Chondrocyte (in vitro differentiated cells): Measurements from ENCODE around the gene PDE4D. TPM values are rescaled to one million over a fixed set of nuclear protein-coding genes. Genes with fewer than 3 reads are reported as not detected.

ENCODE experiments used
- DNase-seq: peaks from one replicate; pipeline ENCODE4 v3.0.0; 2021; ENCODE audit warnings: mixed read lengths, low spot score
- H3K27ac Mint-ChIP-seq: one replicate; pipeline ENCODE4 v1.8.0; 2021; ENCODE audit warnings: mild to moderate bottlenecking, moderate library complexity, mixed read lengths; ENCODE audit not compliant: unreplicated experiment
- H3K27me3 Mint-ChIP-seq: 2 replicates; pipeline ENCODE4 v1.8.0; 2021; ENCODE audit warnings: low read depth, mixed read lengths
- H3K36me3 Mint-ChIP-seq: 2 replicates; pipeline ENCODE4 v1.8.0; 2021; ENCODE audit warnings: low read depth, mixed read lengths
- H3K4me1 Mint-ChIP-seq: 2 replicates; pipeline ENCODE4 v1.8.0; 2021; ENCODE audit warnings: low read depth, mild to moderate bottlenecking, mixed read lengths
- H3K4me3 Mint-ChIP-seq: one replicate; pipeline ENCODE4 v1.8.0; 2021; ENCODE audit warnings: mild to moderate bottlenecking, moderate library complexity, mixed read lengths; ENCODE audit not compliant: unreplicated experiment
- H3K9me3 Mint-ChIP-seq: 2 replicates; pipeline ENCODE4 v1.8.0; 2021; ENCODE audit warnings: low read depth, mixed read lengths
- total RNA-seq: library from RNA; stranded (reverse); gene quantifications from 3 replicates; pipeline ENCODE4 v1.2.1, GENCODE V29; 2021
- TF ChIP-seq, protein P1 (sequence below): fragments of 200-600 bp; sonication (generic); IDR thresholded peaks from 2 replicates; pipeline ENCODE4 v1.5.0; 2021; ENCODE audit warnings: antibody characterized with exemption, mild to moderate bottlenecking, moderate library complexity

Gene PDE4D
- total RNA-seq, 1 donor from 2014 or later: 21.1 TPM

GRCh38 chr5:58967597-58968281 lies 925.8 kb downstream of the PDE4D start:
- H3K9me3 Mint-ChIP-seq: no peaks in the 10 kb centered on the region
- peaks cover 16% of the 10 kb centered on the region for H3K4me1 Mint-ChIP-seq
- no peaks in the 10 kb centered on the region for H3K27me3 Mint-ChIP-seq
- no peak for DNase-seq
- peaks cover 2% of the 10 kb centered on the region for H3K36me3 Mint-ChIP-seq
- TF ChIP-seq, protein P1, sequence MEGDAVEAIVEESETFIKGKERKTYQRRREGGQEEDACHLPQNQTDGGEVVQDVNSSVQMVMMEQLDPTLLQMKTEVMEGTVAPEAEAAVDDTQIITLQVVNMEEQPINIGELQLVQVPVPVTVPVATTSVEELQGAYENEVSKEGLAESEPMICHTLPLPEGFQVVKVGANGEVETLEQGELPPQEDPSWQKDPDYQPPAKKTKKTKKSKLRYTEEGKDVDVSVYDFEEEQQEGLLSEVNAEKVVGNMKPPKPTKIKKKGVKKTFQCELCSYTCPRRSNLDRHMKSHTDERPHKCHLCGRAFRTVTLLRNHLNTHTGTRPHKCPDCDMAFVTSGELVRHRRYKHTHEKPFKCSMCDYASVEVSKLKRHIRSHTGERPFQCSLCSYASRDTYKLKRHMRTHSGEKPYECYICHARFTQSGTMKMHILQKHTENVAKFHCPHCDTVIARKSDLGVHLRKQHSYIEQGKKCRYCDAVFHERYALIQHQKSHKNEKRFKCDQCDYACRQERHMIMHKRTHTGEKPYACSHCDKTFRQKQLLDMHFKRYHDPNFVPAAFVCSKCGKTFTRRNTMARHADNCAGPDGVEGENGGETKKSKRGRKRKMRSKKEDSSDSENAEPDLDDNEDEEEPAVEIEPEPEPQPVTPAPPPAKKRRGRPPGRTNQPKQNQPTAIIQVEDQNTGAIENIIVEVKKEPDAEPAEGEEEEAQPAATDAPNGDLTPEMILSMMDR: no peak
- no peak overlapping the region for H3K4me3 Mint-ChIP-seq
- H3K27ac Mint-ChIP-seq: no peak overlapping the region

DNA sequence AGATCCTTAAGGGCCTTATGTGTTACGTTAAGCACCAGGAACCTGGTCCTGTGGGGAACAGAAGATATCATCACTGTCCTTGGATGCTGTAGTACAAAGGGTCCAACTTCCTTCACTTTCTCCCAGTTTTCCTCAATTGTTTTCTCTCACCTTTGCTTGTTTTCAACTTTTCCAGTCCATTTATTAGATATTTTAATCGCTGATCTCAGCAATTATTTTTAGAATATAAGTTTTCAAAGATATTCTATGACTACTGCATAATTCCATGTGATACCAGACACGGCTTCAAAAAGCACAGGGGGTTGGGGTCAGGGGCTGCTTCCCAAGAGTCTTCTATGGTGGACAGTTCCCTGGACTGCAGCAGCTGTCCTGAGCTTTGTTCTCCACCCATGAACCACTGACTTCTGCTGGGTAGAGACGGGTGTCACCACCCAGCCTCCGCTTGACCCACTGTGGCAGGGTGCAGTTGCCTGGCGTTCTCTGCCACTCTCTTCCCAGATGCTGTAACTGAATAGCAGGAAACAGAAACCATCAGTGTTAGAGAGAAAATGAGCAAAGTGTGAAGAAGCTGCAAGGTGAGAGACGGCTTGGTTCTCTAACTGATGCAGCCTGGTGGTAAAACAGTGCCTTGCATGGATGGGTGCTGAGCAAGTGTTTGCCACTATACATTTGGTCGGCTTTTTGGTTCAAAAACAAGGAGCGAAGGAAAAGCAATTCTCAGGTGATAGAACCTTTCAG lies 927.7 kb downstream of the PDE4D start:
- no peaks in the 10 kb centered on the region for H3K9me3 Mint-ChIP-seq
- TF ChIP-seq, protein P1: no peak
- no peaks in the 10 kb centered on the region for H3K27me3 Mint-ChIP-seq
- H3K27ac Mint-ChIP-seq: no peak overlapping the region
- H3K4me1 Mint-ChIP-seq: peaks cover 6% of the 10 kb centered on the region
- DNase-seq: no peak
- peaks cover 2% of the 10 kb centered on the region for H3K36me3 Mint-ChIP-seq
- no peak overlapping the region for H3K4me3 Mint-ChIP-seq

DNA sequence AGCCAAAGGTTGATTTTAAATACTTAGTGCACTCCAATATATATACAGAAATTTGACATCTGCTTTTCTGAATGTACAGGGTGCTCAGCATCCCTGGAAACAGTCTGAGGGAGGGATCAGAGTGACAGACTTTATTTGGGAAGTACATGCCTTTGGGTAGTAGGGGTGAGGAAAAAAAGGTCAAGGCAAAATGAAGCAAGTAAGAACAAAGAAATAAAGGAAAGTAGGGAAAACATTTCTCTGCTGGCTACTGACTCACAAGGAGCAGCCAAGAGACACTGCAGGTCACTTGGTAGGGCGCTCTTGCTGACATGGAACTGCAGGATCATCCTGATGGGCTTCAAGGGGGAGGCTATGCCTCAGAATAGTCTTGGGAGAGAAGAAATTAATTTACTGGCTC lies 929.7 kb downstream of the PDE4D start:
- Mint-ChIP-seq H3K27me3 (no peaks in the 10 kb centered on the region), H3K27ac (peak overlapping the region; percentile 38), H3K4me1 (peaks cover 6% of the 10 kb centered on the region), H3K36me3 (peaks cover 2% of the 10 kb centered on the region), H3K4me3 (no peak overlapping the region), H3K9me3 (no peaks in the 10 kb centered on the region)
- DNase-seq: no peak
- TF ChIP-seq, protein P1: no peak

DNA sequence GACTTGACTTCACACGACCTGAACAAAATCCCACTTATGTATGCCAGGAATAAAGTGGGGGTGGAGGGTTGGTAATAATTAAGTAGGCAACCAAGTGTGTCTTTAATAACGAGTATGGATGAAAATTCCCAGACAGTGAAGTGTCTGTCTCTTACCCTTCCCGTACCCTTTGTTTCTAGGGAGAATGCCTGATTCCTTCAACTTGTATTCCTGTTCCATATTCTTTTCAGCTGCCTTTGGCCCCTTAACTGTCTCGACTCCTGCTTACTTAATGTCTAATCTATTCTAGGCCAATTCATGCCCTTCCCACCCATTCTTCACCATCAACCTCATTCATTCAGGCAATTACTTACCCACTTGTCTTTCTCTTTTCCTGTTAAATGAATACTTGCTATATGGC lies 930.2 kb downstream of the PDE4D start:
- no peak for DNase-seq
- H3K4me3 Mint-ChIP-seq: no peak overlapping the region
- H3K36me3 Mint-ChIP-seq: peaks cover 2% of the 10 kb centered on the region
- no peaks in the 10 kb centered on the region for H3K27me3 Mint-ChIP-seq
- peaks cover 6% of the 10 kb centered on the region for H3K4me1 Mint-ChIP-seq
- TF ChIP-seq, protein P1: no peak
- no peaks in the 10 kb centered on the region for H3K9me3 Mint-ChIP-seq
- no peak overlapping the region for H3K27ac Mint-ChIP-seq

DNA sequence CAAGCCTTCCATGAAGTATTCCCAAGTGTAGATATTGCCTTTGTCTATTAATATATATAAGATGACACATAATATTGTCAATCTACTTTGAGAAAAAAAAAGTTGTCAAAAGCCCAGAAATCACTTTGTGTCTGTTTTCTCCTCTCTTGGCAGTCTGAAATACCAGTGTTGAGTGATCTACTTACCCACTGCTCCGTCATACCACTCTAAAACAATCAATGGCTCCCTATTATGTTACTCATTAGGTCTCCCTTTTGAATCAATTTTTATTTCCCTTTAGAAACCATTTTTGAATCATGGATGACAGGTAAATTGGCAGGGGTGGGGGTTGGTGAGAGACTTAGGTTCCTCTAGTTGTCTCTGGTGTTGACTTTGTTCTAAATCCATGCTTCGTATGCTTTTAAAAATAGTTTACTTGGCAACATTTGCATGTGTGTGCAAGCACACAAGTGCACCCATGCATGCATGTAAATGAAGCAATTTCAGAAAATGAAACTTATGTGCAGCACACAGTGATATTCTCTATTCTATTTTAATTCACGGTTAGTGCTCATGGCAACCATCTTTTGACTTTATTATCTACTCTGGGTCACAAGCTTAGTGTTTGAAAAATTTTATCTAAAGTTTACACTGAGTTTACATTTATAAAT lies 931.8 kb downstream of the PDE4D start:
- TF ChIP-seq, protein P1: no peak
- DNase-seq: no peak
- Mint-ChIP-seq H3K27ac (no peak overlapping the region), H3K4me1 (peaks cover 6% of the 10 kb centered on the region), H3K9me3 (no peaks in the 10 kb centered on the region), H3K27me3 (no peaks in the 10 kb centered on the region), H3K36me3 (no peaks in the 10 kb centered on the region), H3K4me3 (no peak overlapping the region)
